SHP77 treated with DMSO at 0.1 percent for 48 hours (cell line): ENCODE data around the gene NFIX.

ENCODE experiments used
- DNase-seq: peaks from one replicate; lab custom pipeline; 2025; lab: John Stamatoyannopoulos, UW

The NFIX gene

DNA sequence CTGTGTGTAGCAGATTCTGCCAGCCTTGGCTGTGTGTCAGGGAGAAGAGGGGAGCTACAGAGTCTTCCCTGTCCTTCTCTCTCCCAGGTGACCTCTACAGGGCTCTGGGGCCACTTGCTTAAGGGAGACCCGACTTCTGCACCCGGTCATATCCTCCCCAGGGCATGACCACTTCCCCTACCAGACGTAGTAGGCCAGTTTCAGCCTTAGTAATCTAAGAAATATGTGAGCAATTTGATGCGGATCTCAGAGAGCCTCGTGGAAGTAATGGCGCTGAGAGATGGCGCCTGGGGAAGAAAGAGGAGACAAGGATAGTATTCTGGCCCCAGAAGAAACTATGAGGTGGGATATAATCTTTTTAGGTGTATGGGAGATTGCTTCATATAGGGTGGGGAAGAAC, 41.9 kb downstream of the NFIX start:
- no peak for DNase-seq

DNA sequence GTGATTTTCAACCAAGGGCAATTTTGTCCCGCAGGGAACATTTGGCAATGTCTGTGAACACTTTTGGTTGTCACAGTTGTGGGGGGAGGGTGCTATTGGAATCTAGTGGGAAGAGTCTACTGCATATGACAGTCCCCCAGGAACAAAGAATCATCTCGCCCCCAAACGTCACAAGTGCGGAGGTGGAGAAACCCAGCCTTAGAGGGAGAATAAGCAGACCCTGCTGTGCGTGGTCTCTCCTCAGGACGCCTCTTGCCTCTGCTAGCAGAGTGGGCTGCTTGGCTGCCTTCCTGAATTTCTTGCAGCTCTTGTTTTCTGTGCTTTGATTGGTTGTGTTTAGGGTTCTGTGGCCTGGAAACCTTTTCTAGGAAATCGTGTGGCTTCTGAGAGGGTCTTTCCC, 42.5 kb downstream of the NFIX start:
- DNase-seq = no peak

DNA sequence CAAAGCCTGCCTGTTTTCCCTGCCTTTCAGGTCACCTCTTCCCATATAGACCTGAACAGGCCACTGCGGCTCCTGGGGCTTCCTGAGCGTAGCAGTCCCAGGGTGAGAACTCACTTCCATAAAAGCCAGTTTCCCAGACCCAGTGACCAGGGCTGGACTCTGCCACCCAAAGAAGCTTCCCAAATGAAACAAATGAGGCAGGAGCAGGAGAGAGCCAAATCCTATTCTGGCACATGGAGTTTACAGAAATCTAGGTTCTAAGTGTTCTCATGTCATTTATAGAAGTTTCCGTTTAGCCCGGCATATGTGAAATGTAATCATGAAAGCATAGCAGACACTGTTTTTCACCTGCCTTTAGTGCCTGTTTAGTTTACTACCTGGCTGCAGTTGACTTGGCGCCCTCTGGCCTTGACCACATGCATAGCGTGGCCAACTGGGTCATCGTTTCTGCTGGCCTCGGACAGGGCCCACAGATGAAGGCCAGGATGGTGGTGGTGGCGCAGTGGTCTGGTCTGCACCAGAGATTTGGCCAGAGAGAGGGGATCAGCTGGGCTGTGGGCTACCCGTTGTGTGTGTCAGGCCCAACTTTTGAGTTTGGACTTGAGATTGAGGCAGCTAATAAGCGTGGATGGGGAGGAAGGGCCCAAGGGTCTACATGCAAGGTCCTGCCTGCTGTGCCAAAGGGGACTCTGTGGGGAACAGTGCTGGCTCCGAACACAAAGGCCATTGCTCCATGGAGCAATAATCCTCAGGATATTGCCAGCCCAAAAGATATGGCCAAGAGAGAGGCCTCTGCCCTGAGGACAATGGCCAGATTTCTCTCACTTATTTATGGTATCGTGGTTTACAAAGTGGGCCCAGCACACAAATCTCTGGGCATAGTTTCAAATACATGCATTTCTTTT, 43.3 kb downstream of the NFIX start:
- no peak for DNase-seq

DNA sequence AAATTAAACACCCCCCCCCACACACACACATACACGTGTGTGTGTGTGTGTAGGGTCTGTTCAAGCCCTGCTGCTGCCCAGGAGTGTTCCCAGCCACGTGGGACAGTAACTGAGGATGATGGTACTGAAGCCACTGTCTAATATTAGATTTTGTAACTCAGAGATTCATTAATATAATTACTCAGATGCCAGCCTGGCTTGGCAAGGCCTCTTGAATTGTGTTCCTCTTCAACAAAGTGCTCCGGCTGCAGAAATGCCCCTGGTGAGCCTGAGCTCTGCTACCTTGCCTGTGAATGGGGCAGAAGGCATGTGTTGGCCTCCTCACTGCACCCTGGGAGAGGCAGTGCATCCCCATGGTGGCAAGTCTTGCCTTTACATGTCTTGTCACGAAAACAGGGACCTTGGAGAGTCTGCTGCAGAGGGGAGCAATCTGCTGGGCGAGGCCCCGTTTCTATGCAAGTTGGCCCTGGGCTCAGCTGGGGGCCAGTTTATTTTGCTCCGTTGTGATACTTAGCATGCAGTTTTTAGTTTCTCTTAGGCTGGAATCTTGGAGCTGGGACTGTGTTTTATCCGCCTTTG, 44.0 kb downstream of the NFIX start:
- no peak for DNase-seq

DNA sequence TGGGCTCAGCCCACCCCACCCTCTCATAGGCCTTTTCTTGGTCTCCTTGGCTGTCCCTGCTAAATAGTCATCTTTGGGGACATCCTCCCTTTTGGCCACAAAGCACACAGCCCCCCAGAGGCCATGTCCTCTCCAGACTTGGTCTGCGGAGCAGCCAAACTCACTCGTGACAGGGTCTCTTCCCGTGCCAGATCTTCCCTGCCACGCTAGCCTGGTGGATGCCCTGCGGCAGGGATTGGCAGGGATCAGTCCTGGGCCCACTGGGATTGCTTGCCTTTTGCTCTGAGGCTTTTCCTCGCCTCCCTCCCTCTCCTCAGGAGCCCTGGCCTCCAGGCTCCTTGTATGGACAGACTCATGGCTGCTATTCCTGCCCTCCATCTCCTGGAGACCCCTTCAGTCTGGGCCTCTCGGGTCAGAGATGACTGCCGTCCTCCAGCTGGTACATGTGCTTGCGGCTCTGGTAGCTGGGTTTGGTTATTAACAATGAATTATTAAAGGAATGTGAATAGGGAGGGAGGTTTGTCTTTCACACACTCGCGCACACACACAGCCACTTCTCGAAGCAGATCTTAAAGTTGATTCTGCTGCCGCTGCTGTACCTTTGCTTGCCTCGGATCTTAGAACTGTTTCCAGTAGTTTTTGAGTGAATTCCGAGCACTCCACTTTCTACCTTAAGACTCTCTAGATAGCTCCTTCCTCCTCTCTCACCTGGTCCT, 45.1 kb downstream of the NFIX start:
- no peak for DNase-seq

DNA sequence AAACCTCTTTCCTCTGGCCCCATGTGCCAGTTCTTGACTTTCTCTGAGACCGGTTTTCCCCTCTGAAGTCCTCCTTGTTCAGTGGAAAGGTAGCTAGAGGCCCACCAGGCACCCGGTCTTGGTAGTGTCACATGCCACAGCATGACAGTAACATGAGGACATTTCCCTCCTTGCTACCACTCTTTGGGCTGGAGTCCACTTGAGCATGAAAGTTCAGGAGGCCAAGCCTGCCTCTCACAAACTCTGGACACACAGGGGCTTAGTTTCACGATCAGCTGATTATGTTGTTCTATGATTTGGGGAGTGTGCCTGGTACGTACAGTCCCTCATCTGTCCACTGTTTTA, 45.6 kb downstream of the NFIX start:
- no peak for DNase-seq

DNA sequence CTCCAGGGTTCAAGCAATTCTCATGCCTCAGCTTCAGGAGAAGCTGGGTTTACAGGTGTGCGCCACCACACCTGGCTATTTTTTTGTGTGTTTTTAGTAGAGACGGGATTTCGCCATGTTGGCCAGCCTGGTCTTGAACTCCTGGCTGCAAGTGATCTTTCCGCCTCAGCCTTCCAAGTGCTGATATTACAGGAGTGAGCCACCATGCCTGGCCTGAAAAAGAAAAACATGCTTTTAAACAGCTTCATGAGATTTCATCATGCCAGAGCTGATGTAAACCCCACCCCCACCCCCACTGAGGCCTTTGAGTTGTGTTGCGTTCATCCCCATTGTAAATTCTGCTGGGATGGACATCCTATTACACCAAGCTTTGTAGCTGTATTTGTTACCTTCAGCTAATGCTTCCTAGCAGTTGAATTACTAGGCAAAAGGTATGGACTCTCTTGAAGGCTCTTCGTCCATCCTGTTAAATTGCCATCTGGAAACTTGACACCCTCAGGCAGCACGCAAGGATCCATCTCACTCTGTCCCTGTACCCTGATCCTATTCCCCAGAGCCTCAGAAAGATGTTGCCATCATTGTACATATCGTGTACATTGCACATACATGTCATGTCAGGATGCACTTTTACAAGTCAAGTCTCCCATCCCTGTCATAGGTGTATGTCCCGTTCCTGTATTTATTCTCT, 47.3 kb downstream of the NFIX start:
- DNase-seq = no peak

DNA sequence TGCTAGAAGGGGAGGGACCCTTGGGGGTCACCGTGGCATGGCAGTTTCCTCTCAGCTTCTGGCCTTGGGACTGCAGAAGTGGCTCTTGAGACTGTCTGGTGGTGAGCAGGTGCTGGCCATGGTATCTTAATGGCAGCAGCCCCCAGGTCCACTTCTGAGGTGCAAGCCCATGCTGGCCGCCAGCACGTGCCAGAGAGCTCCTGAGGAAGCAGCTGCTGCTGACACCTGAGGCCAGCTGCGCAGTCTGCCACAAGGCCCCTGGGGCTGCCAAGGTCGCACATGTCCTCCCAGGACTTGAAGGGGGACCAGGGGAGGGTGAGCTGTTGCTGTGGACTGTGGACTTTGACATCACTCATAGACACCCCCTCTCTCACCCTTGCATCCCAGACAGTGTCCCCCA, 48.0 kb downstream of the NFIX start:
- DNase-seq = no peak

DNA sequence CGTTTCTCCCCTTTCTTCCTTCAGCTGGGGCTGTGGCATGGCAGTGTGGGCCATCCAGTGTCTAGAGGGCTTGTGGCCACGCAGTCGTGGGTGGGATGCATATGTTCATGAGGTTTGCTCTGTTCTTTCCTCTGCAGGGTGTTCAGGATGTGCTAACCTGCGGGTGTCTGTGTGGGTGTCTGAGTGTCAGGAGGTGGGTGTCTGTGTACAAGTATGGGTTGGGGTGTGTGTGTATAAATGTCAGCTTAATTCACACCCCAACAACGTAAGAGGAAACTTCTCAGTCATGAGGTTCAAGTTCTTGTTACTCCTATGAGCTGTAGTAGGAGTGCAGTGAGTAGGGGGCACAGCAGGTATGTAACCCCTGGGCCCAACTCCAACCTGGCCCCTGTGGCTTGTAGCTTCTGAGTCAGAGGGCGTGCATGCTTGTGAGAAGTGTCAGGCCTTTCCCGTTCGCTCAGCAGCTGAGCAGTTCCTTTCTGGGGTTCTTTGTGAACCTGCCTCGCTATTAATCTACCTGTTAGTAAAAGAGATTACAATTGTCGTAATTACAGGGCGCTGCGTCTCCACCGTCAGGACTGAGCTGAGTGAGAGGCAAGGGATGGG, 49.1 kb downstream of the NFIX start:
- DNase-seq = no peak

DNA sequence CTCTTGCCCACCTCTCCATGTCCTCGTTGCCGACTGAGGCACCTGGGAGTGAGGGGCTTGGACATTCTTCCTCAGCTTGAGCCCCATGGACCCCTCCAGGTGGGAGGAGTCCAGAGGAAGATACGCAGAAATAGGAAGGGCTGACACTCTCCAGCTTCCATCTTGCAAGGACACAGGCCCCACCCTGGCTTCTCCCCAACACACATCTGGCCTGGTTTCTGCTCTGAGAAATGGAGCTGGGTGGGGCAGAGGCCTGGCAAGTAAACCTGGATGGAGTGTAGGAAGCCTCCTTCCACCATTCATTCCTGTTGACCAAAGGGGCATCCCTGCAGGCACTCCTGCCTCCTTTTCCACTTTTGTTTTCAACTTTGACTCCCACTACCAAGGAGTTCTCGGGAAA, 50.5 kb downstream of the NFIX start:
- no peak for DNase-seq

DNA sequence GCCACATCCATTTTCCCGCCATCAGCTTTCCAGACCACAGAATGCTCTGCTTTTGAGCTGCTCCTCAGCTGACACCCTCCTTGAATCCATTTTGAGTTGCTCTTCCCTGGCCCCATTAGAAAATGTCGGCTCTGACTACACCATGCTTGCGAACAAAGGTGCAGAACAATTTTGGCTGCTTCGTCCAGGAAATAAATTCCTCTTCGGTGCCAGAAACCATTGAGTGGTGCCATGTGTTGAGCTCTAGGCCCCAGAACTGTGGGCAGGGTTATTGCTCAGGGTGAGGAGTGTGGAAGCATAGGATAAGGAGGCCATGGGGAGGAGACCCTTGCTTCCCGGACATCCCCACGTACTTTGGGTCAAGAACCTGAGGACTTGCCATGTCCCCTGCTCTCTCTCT, 52.1 kb downstream of the NFIX start:
- no peak for DNase-seq

DNA sequence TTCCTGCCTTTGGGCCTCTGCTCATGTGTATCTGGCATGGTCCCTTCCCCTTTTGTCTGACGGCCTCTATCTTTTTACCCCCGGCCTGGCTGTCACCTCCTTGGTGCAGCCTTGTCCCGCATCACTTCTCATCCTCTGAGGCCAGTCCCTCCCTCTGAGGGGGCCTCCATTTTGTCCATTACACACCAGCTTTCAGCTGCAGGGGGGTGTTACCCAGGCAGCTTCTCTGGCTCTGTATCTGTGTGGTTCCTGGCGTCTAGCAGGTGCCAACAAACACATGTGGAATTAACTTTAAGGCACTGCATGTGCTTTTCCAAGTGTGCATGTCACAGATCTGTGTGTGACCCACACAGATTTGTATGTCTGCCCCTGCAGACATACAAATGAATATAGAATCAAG, 55.0 kb downstream of the NFIX start:
- DNase-seq = no peak

DNA sequence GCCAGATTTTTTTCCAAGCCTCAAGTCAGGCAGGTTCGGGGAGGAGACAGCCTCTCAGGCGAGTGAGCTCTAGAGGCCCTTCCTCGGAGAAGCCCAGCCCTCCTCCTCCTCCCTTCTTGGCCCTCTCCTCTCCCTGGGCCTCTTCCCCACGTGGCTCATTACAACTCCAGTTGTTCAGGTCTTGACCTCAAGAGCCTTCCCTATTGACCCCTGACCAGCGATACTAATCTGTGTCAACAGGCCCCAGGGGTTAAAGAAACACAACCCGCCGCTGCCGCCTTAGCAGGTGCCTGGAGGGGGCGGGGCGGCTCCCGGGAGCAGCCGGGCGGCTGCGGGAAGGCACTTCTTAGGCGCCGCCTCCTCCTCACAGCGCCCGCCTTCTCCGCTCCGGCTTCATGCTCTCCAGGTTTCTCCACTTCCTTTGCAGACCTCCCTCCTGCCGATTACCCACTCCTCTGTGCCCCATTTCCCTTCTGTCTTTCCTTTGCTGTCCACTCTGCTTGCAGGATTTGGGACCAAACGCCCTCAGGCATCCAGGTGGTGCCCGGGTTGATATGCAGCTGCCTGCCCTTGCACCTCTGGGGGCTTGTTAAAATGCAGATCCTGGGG, 56.4 kb downstream of the NFIX start:
- DNase-seq = no peak

DNA sequence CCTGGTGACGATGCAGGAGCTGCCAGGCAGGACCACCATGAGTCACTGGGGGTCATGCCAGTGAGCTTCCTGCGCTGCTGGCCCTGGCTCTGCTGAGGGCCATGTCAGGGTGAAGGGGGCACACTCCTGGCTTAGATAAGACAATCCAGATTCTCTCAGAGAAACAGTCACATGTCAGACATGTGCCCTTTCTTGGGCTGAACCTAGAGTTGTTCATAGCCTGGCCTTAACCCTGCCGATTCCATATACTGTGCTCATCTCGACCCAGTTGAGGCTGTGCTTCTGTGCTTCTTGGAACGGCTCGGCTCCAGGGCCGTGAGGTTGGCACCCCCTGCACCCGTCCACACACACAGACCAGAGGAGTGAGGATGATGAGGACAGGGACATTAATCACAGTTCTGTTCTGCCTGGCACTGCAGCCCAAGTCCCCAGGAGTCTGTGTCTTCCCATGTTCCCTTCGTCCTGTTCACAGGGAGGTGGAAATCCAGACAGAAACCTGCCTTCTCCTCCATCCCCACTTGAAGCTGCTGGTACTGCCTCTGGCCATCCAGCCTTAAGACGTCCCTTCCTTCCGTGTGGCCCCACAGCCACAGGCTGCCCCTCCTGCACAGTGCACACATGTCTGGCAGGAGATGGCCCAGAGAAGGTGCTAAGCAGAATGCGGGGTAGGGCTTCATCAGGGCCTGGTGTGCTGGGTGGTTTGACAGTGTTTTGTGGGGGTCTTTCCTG, 57.3 kb downstream of the NFIX start:
- no peak for DNase-seq

DNA sequence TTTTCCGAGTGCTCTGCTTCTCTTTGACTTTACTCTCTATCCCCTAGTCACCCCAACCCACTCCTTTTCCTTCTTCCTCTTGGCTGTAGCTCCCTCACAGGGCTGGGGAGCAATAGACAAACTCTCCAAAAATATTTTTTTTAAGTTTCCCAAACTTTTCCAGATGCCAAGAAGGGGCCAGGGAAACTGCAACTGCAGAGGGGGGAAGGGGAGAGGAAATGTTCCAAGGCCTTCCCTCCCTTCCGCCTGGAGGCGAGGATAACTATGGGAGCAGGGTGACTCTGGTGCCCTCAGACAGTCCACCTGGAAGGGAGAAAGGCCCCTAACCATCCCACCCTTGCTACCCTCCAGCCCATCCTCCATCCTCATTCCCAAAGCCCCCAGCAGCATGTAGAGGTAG, 58.0 kb downstream of the NFIX start:
- no peak for DNase-seq

DNA sequence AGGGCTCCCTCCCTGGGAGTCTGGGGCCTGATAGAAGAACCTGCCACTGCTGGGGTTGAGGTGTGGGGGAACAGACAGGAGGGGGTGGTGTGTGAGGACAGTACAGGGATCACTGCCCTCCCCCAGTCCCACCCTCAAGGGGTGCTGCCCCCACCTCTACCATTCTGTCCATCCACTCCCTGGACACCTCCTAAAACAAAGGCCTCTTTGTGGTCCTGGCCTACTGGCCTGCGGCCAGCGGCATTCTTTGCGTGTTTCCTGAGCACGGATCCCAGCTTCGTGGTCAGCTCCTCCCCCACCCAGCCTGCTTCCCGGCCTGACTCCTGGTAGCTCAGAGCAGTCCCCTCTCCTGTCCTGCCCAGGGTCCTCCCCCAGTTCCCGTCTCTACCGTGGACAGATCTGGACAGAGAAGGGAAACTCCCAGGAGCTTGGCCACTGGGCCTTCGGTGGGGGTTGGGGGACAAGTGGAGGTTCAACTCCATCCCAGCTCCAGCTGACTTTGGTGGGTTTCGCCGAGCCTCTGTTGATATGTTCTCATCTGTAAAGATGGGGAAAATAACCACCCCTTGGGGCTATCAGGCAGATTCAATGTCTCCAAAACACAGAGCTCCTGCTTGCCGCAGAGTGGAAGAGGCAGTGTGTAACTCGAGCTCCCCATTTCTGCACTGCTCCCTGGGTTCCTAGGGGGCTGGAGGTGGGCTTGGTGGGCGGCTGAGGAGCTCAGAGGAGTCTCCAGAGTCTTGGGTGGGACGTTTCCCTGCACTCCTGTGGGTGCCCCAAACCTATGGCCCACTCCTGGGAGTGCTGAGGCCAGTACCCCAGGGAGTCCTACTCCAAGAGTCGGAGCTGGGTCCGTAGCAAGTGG, 58.7 kb downstream of the NFIX start:
- no peak for DNase-seq

DNA sequence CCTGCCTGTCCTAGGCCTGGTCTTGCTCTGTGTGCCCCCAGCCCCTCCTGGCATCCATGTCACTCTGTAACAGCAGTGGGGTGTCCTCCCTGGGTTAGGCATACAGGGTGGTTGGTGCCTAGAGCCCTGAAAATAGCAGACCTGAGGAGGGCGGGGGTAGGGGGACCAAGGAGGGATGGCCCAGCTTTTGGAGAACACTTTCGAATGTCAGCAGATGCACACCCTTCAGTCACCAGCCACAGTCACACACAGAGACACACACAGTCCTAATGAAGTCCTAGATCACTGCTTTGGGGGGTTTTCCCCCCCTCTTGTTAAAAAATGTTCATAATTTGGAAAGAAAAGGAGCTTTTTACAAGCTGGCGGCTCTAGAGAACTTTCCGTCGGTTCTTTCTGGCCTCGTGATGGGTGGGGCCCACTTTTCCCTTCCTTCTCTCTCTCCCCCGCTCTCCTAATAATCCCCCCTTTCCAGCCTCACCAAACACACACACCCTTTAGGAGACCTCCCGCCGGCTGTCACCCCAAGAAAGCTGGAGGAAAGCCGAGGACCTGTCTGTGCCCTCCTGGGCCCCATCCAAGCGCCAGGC, 59.4 kb downstream of the NFIX start:
- no peak for DNase-seq

DNA sequence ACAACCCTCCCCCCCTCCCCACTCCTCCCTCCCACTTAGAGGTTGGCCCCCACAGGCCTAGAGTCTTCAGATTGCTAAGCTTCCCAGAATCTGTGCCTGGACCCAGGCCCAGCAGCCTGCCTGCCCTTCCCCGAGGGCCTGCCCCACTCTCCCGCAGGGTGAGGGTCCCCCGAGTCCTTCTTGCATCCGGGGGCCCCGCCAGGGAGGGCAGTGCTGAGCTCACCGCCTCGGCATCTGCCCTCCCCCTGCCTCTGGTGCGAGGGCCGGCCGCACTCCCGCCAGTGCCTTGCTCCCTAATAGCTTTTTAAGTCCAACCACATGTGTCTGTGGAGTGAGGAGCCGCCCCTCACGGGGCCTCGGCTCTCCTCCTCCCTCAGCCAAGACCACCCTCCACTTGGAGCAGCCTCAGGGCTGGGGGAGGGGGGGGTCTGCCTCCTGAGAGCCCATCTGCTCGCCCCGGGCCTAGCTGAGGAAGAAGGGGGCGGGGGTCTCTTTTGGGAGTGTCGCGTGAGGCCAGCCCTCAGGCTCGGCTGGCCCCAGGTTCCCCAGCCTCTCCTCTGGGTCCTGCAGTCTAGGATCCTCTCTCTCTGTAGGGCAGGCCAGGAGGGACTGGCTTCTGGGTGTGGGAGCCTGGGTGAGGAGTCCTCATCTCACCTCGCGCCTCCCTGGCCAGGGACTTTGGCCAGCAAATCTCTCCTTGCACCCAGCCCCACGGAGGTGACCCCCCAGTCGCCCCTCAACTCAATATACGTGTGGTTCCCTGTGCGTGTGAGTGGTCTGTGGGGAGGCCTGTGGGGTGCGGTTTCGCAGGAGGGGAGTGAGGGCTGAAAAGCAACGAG, 60.2 kb downstream of the NFIX start:
- DNase-seq = no peak
